HepG2 (cell line): ENCODE data around the gene RMRP. TPM values are rescaled to one million over a fixed set of nuclear protein-coding genes. Genes with fewer than 3 reads are reported as not detected.
A peak's percentile ranks its signal among the peaks of the same experiment; 100 is the strongest.

Source experiments
- AGO2 ChIP-seq: fragments of 200-400 bp; formaldehyde crosslinking; optimal IDR thresholded peaks from 2 replicates; pipeline ENCODE3; 2017; ENCODE audit warnings: mild to moderate bottlenecking, low read depth, low read length, moderate library complexity
- CCDC6 ChIP-seq: sonication (generic); formaldehyde crosslinking; IDR thresholded peaks from 2 replicates; pipeline ENCODE4 v1.8.1; 2022; ENCODE audit warnings: mild to moderate bottlenecking, missing genetic modification reagents, moderate library complexity
- CTCF ChIP-seq: sonication (generic); formaldehyde crosslinking; IDR thresholded peaks from 2 replicates; pipeline ENCODE4 v1.5.0; 2020; ENCODE audit warnings: mild to moderate bottlenecking, missing genetic modification reagents, moderate library complexity
- FOXP4 ChIP-seq: sonication (generic); formaldehyde crosslinking; IDR thresholded peaks from 2 replicates; pipeline ENCODE4 v1.4.0; 2020; ENCODE audit warnings: missing genetic modification reagents
- IRF2 ChIP-seq: IDR thresholded peaks from 2 replicates; pipeline ENCODE4 v1.6.1; 2018; ENCODE audit warnings: missing genetic modification reagents, missing compliant biosample characterization
- MXD4 ChIP-seq: IDR thresholded peaks from 2 replicates; pipeline ENCODE4 v1.6.1; 2016; ENCODE audit warnings: mild to moderate bottlenecking, missing biosample characterization, missing genetic modification reagents
- NONO ChIP-seq, 2 experiments: fragments of 450-650 bp in 1 of 2; sonication (generic) in 1 of 2; formaldehyde crosslinking in 1 of 2; IDR thresholded peaks in 1 of 2; conservative IDR thresholded peaks in 1 of 2; 2 replicates each; pipeline versions ENCODE4 v1.6.1 to v1.8.0; 2017 to 2022; ENCODE audit warnings: mild to moderate bottlenecking in 1 of 2, missing genetic modification reagents in 1 of 2, moderate library complexity in 1 of 2
- POLR2A ChIP-seq, 2 experiments: IDR thresholded peaks; 2 replicates each; pipeline ENCODE4 v1.6.1; 2011; ENCODE audit warnings: low read depth in 2 of 2, low read length in 2 of 2, mild to moderate bottlenecking in 1 of 2, moderate library complexity in 1 of 2; ENCODE audit not compliant: insufficient read depth in 1 of 2
- RARA ChIP-seq: IDR thresholded peaks from 2 replicates; pipeline ENCODE4 v1.6.1; 2016; ENCODE audit warnings: missing genetic modification reagents, missing compliant biosample characterization
- SAP130 ChIP-seq: IDR thresholded peaks from 2 replicates; pipeline ENCODE4 v1.6.1; 2016; ENCODE audit warnings: low read depth
- SATB2 ChIP-seq: sonication (generic); formaldehyde crosslinking; IDR thresholded peaks from 2 replicates; pipeline ENCODE4 v1.5.0; 2020; ENCODE audit warnings: missing genetic modification reagents
- SNAI1 ChIP-seq: sonication (generic); formaldehyde crosslinking; IDR thresholded peaks from 2 replicates; pipeline ENCODE4 v1.5.0; 2020; ENCODE audit warnings: mild to moderate bottlenecking, missing genetic modification reagents, borderline replicate concordance
- SRSF1 ChIP-seq: fragments of 200-400 bp; formaldehyde crosslinking; optimal IDR thresholded peaks from 2 replicates; pipeline ENCODE3; 2017; ENCODE audit warnings: mild to moderate bottlenecking, low read depth, low read length, moderate library complexity
- ZBTB10 ChIP-seq: sonication (generic); formaldehyde crosslinking; IDR thresholded peaks from 2 replicates; pipeline ENCODE4 v1.4.0; 2020; ENCODE audit warnings: missing genetic modification reagents, borderline replicate concordance
- ZMYM2 ChIP-seq: sonication (generic); formaldehyde crosslinking; IDR thresholded peaks from 2 replicates; pipeline ENCODE4 v1.8.0; 2022; ENCODE audit warnings: mild to moderate bottlenecking, missing genetic modification reagents
- ZNF205 ChIP-seq: IDR thresholded peaks from 2 replicates; pipeline ENCODE4 v1.6.1; 2018; ENCODE audit warnings: missing biosample characterization, missing genetic modification reagents
- ZNF431 ChIP-seq: sonication (generic); formaldehyde crosslinking; IDR thresholded peaks from 2 replicates; pipeline ENCODE4 v1.9.0; 2022; ENCODE audit warnings: missing genetic modification reagents, low read depth, mild to moderate bottlenecking, borderline replicate concordance
- ZNF484 ChIP-seq: sonication (generic); formaldehyde crosslinking; IDR thresholded peaks from 2 replicates; pipeline ENCODE4 v1.5.1; 2020; ENCODE audit warnings: mild to moderate bottlenecking, low read depth, missing genetic modification reagents, borderline replicate concordance
- ZNF557 ChIP-seq: sonication (generic); formaldehyde crosslinking; IDR thresholded peaks from 2 replicates; pipeline ENCODE4 v1.4.0; 2020; ENCODE audit warnings: missing genetic modification reagents
- ZNF614 ChIP-seq: IDR thresholded peaks from 2 replicates; pipeline ENCODE4 v1.6.1; 2018; ENCODE audit warnings: missing biosample characterization, missing genetic modification reagents, inconsistent platforms, borderline replicate concordance
- ZNF788 ChIP-seq: sonication (generic); formaldehyde crosslinking; IDR thresholded peaks from 2 replicates; pipeline ENCODE4 v1.5.0; 2020; ENCODE audit warnings: mild to moderate bottlenecking, missing genetic modification reagents, borderline replicate concordance
- polyA plus RNA-seq, 8 experiments: library from polyadenylated mRNA; depleted of rRNA in 3 of 8; stranded (reverse) in 7 of 8; unstranded in 1 of 8; fragments of >200 nt; fragmentation: Illumina TruSeq in 4 of 8; extraction: Trizol in 4 of 8; gene quantifications; 2 replicates each; pipeline versions ENCODE4 v1.2.1 to v1.2.3, GENCODE V29; 2011 to 2016; ENCODE audit warnings: low read depth in 4 of 8, missing spikeins in 1 of 8, mixed read lengths in 1 of 8; ENCODE audit not compliant: insufficient read depth in 1 of 8
- total RNA-seq, 5 experiments: library from RNA; depleted of rRNA; stranded (reverse); fragments of >200 nt; fragmentation: Illumina TruSeq; extraction: Trizol; gene quantifications; 2 replicates each; pipeline ENCODE4 v1.2.3, GENCODE V29; 2016; ENCODE audit warnings: low read depth in 1 of 5

RMRP gene
- total and polyA plus RNA-seq, 2 of the 13 experiments (the other 11 are each of a cell fraction or from before 2014, with no cell fraction given): 51.4 to 4,025 TPM

- TF ChIP-seq FOXP4 (peak; percentile 36; the same call in 1 of the 2 replicates), ZNF205 (CRISPR knock-in tag) (no peak), IRF2 (0 out of 2 replicates have a peak, but pooled peaks have one; percentile 17), ZMYM2 (CRISPR knock-in tag) (peak; percentile 42; the same call in 1 of the 2 replicates), POLR2A (IDR thresholded peaks at IDR 0.05; ENCODE audit: insufficient read depth in 1 of 2, low read depth in 2 of 2, low read length in 2 of 2) (peak in 1 of 2 experiments; percentile 84; a peak in 2 of 4 replicates), RARA (CRISPR knock-in tag) (peak; percentile 31; the same call in 1 of the 2 replicates), ZBTB10 (CRISPR knock-in tag) (peak; percentile 90), CCDC6 (CRISPR knock-in tag) (peak; percentile 33; the same call in 1 of the 2 replicates), SNAI1 (CRISPR knock-in tag) (peak; percentile 95), SRSF1 (peak; percentile 62), CTCF (peak; percentile 92), SAP130 (CRISPR knock-in tag) (peak; percentile 60), ZNF614 (no peak), MXD4 (CRISPR knock-in tag) (0 out of 2 replicates have a peak, but pooled peaks have one; percentile 28), ZNF431 (CRISPR knock-in tag) (no peak), NONO (IDR thresholded peaks at IDR 0.05) (no peak), NONO (CRISPR knock-in tag; conservative IDR thresholded peaks at IDR 0.05) (peak; percentile 84), SATB2 (CRISPR knock-in tag) (peak; percentile 72; the same call in 1 of the 2 replicates), ZNF484 (CRISPR knock-in tag) (peak; percentile 87; the same call in 1 of the 2 replicates), AGO2 (peak; percentile 99), ZNF788 (peak; percentile 65; the same call in 1 of the 2 replicates), ZNF557 (CRISPR knock-in tag) (no peak; the same call in 1 of the 2 replicates)
- TF ChIP-seq, all 625 proteins: peak for 177
Measured at GRCh38 chr9:35658137-35658967, 533 bp upstream of the RMRP start, which contains the start of gene CCDC107 (continued).
